HepG2 (cell line): ENCODE data around the gene TEDC1. TPM values are rescaled to one million over a fixed set of nuclear protein-coding genes. Genes with fewer than 3 reads are reported as not detected.
A peak's percentile ranks its signal among the peaks of the same experiment; 100 is the strongest.

ENCODE experiments used
- BRD4 ChIP-seq: sonication (generic); formaldehyde crosslinking; IDR thresholded peaks from 2 replicates; pipeline ENCODE4 v1.4.0; 2020; ENCODE audit warnings: missing genetic modification reagents
- CBX5 ChIP-seq: sonication (generic); formaldehyde crosslinking; IDR thresholded peaks from 2 replicates; pipeline ENCODE4 v1.4.0; 2020; ENCODE audit warnings: missing genetic modification reagents, borderline replicate concordance
- DR1 ChIP-seq: sonication (generic); formaldehyde crosslinking; IDR thresholded peaks from 2 replicates; pipeline ENCODE4 v1.8.0; 2021; ENCODE audit warnings: mild to moderate bottlenecking, missing genetic modification reagents, inconsistent platforms
- FOXJ3 ChIP-seq: sonication (generic); formaldehyde crosslinking; IDR thresholded peaks from 2 replicates; pipeline ENCODE4 v1.4.0; 2020; ENCODE audit warnings: missing genetic modification reagents, mild to moderate bottlenecking, borderline replicate concordance
- HOXA3 ChIP-seq: sonication (generic); formaldehyde crosslinking; IDR thresholded peaks from 2 replicates; pipeline ENCODE4 v1.5.0; 2020; ENCODE audit warnings: missing genetic modification reagents
- MEF2D ChIP-seq: sonication (generic); formaldehyde crosslinking; IDR thresholded peaks from 2 replicates; pipeline ENCODE4 v1.5.1; 2020; ENCODE audit warnings: mild to moderate bottlenecking, missing genetic modification reagents
- MTA1 ChIP-seq: sonication (generic); formaldehyde crosslinking; IDR thresholded peaks from 2 replicates; pipeline ENCODE4 v1.4.0; 2020; ENCODE audit warnings: missing genetic modification reagents, mild to moderate bottlenecking, borderline replicate concordance
- MTF1 ChIP-seq: sonication (generic); formaldehyde crosslinking; IDR thresholded peaks from 2 replicates; pipeline ENCODE4 v1.5.0; 2020; ENCODE audit warnings: missing genetic modification reagents
- MXD3 ChIP-seq: IDR thresholded peaks from 2 replicates; pipeline ENCODE4 v1.6.1; 2016; ENCODE audit warnings: mild to moderate bottlenecking, missing biosample characterization, missing genetic modification reagents
- NFKB2 ChIP-seq: sonication (generic); formaldehyde crosslinking; IDR thresholded peaks from 2 replicates; pipeline ENCODE4 v1.4.0; 2020; ENCODE audit warnings: missing genetic modification reagents, borderline replicate concordance
- NR2F2 ChIP-seq: IDR thresholded peaks from 2 replicates; pipeline ENCODE4 v1.6.1; 2012; ENCODE audit warnings: low read depth, inconsistent platforms, borderline replicate concordance
- PBX2 ChIP-seq: IDR thresholded peaks from 2 replicates; pipeline ENCODE4 v1.6.1; 2016; ENCODE audit warnings: control low read depth
- PRMT3 ChIP-seq: sonication (generic); formaldehyde crosslinking; IDR thresholded peaks from 2 replicates; pipeline ENCODE4 v1.8.1; 2022; ENCODE audit warnings: low read depth, mild to moderate bottlenecking, moderate library complexity, missing genetic modification reagents, borderline replicate concordance
- RBM39 ChIP-seq: fragments of 200-400 bp; formaldehyde crosslinking; IDR thresholded peaks from one replicate; pipeline ENCODE4 v1.6.1; 2018; ENCODE audit warnings: antibody characterized with exemption, mild to moderate bottlenecking, low read depth, low read length; ENCODE audit not compliant: poor library complexity, severe bottlenecking
- SMARCC2 ChIP-seq: fragments of 450-650 bp; IDR thresholded peaks from 2 replicates; pipeline ENCODE4 v1.6.1; 2017; ENCODE audit warnings: antibody characterized with exemption, mild to moderate bottlenecking
- SRF ChIP-seq: IDR thresholded peaks from 2 replicates; pipeline ENCODE4 v1.6.1; 2011; ENCODE audit warnings: mild to moderate bottlenecking, low read depth, low read length, moderate library complexity
- XBP1 ChIP-seq: sonication (generic); formaldehyde crosslinking; IDR thresholded peaks from 2 replicates; pipeline ENCODE4 v1.5.0; 2020; ENCODE audit warnings: missing genetic modification reagents
- ZBTB1 ChIP-seq: sonication (generic); formaldehyde crosslinking; IDR thresholded peaks from 2 replicates; pipeline ENCODE4 v1.4.0; 2020; ENCODE audit warnings: missing genetic modification reagents, borderline replicate concordance
- ZC3H4 ChIP-seq: sonication (generic); formaldehyde crosslinking; IDR thresholded peaks from 2 replicates; pipeline ENCODE4 v1.4.0; 2020; ENCODE audit warnings: missing genetic modification reagents, borderline replicate concordance
- ZFP90 ChIP-seq: sonication (generic); formaldehyde crosslinking; IDR thresholded peaks from 2 replicates; pipeline ENCODE4 v1.8.0; 2022; ENCODE audit warnings: missing genetic modification reagents, mild to moderate bottlenecking, inconsistent platforms, borderline replicate concordance
- ZFY ChIP-seq: sonication (generic); formaldehyde crosslinking; IDR thresholded peaks from 2 replicates; pipeline ENCODE4 v1.4.0; 2020; ENCODE audit warnings: missing genetic modification reagents
- ZKSCAN5 ChIP-seq: sonication (generic); formaldehyde crosslinking; IDR thresholded peaks from 2 replicates; pipeline ENCODE4 v1.5.1; 2020; ENCODE audit warnings: mild to moderate bottlenecking, missing genetic modification reagents
- ZMAT3 ChIP-seq: sonication (generic); formaldehyde crosslinking; conservative IDR thresholded peaks from 2 replicates; pipeline ENCODE4 v1.7.0; 2021; ENCODE audit warnings: missing genetic modification reagents
- ZNF124 ChIP-seq: sonication (generic); formaldehyde crosslinking; IDR thresholded peaks from 2 replicates; pipeline ENCODE4 v1.4.0; 2020; ENCODE audit warnings: missing genetic modification reagents
- ZNF143 ChIP-seq: sonication (generic); formaldehyde crosslinking; IDR thresholded peaks from 2 replicates; pipeline ENCODE4 v1.4.0; 2020; ENCODE audit warnings: missing genetic modification reagents
- ZNF207 ChIP-seq: fragments of 450-650 bp; IDR thresholded peaks from 2 replicates; pipeline ENCODE4 v1.6.1; 2016; ENCODE audit warnings: antibody characterized with exemption, borderline replicate concordance
- ZNF350 ChIP-seq: sonication (generic); formaldehyde crosslinking; IDR thresholded peaks from 2 replicates; pipeline ENCODE4 v1.4.0; 2020; ENCODE audit warnings: mild to moderate bottlenecking, low read depth, missing genetic modification reagents, borderline replicate concordance
- ZNF549 ChIP-seq: sonication (generic); formaldehyde crosslinking; IDR thresholded peaks from 2 replicates; pipeline ENCODE4 v1.5.0; 2020; ENCODE audit warnings: missing genetic modification reagents
- ZNF704 ChIP-seq: sonication (generic); formaldehyde crosslinking; IDR thresholded peaks from 2 replicates; pipeline ENCODE4 v1.8.1; 2023; ENCODE audit warnings: mild to moderate bottlenecking, inconsistent platforms, moderate library complexity, missing genetic modification reagents, borderline replicate concordance
- ZNF761 ChIP-seq: sonication (generic); formaldehyde crosslinking; conservative IDR thresholded peaks from 2 replicates; pipeline ENCODE4 v1.4.0; 2020; ENCODE audit warnings: mild to moderate bottlenecking, missing genetic modification reagents
- polyA plus RNA-seq, 8 experiments: library from polyadenylated mRNA; depleted of rRNA in 3 of 8; stranded (reverse) in 7 of 8; unstranded in 1 of 8; fragments of >200 nt; fragmentation: Illumina TruSeq in 4 of 8; extraction: Trizol in 4 of 8; gene quantifications; 2 replicates each; pipeline versions ENCODE4 v1.2.1 to v1.2.3, GENCODE V29; 2011 to 2016; ENCODE audit warnings: low read depth in 4 of 8, missing spikeins in 1 of 8, mixed read lengths in 1 of 8; ENCODE audit not compliant: insufficient read depth in 1 of 8
- total RNA-seq, 5 experiments: library from RNA; depleted of rRNA; stranded (reverse); fragments of >200 nt; fragmentation: Illumina TruSeq; extraction: Trizol; gene quantifications; 2 replicates each; pipeline ENCODE4 v1.2.3, GENCODE V29; 2016; ENCODE audit warnings: low read depth in 1 of 5

The TEDC1 gene
- total and polyA plus RNA-seq, 2 of the 13 experiments (the other 11 are each of a cell fraction or from before 2014, with no cell fraction given): 5.7 to 27.4 TPM

- TF ChIP-seq PRMT3 (CRISPR knock-in tag) (no peak), FOXJ3 (CRISPR knock-in tag) (peak; percentile 76), CBX5 (CRISPR knock-in tag) (no peak; the same call in 1 of the 2 replicates), HOXA3 (peak; percentile 73), ZNF350 (CRISPR knock-in tag) (peak; percentile 75), ZNF207 (no peak), RBM39 (peak; percentile 92), DR1 (CRISPR knock-in tag) (peak; percentile 78), NFKB2 (peak; percentile 34; the same call in 1 of the 2 replicates), SRF (0 out of 2 replicates have a peak, but pooled peaks have one; percentile 33), ZBTB1 (CRISPR knock-in tag) (no peak), MXD3 (CRISPR knock-in tag) (0 out of 2 replicates have a peak, but pooled peaks have one; percentile 50), MTA1 (CRISPR knock-in tag) (0 out of 2 replicates have a peak, but pooled peaks have one; percentile 15), XBP1 (CRISPR knock-in tag) (no peak), NR2F2 (peak; percentile 55; the same call in 1 of the 2 replicates), BRD4 (CRISPR knock-in tag) (no peak; the same call in 1 of the 2 replicates), ZNF761 (no peak), ZNF143 (CRISPR knock-in tag) (no peak), ZFY (CRISPR knock-in tag) (peak; percentile 73), ZKSCAN5 (CRISPR knock-in tag) (no peak), PBX2 (CRISPR knock-in tag) (no peak), ZC3H4 (CRISPR knock-in tag) (no peak; the same call in 1 of the 2 replicates), SMARCC2 (no peak), ZNF704 (0 out of 2 replicates have a peak, but pooled peaks have one; percentile 6), ZNF549 (no peak), ZNF124 (CRISPR knock-in tag) (no peak; the same call in 1 of the 2 replicates), MTF1 (CRISPR knock-in tag) (no peak), ZMAT3 (CRISPR knock-in tag) (peak; percentile 88; the same call in 1 of the 2 replicates), ZFP90 (CRISPR knock-in tag) (no peak; the same call in 1 of the 2 replicates), MEF2D (CRISPR knock-in tag) (peak; percentile 79; the same call in 1 of the 2 replicates)
These were observed at the start of gene TEDC1 (continued) for GRCh38 chr14:105490572-105491365.
